ENCODE measurements around the gene USH2A.

USH2A gene

GRCh38 chr1:216422821-216423520, at the start of gene USH2A:
USH2A (minus strand) TSS chr1:216423448; CDS start chr1:216422336, 1,112 bp downstream.
- DNase-seq: no peak

GRCh38 chr1:216466162-216466801, 43.0 kb upstream of the USH2A start:
- no peak for DNase-seq

- no peak for DNase-seq
These were observed 41.2 kb upstream of the USH2A start for GRCh38 chr1:216464489-216464888.

GRCh38 chr1:216462066-216462775, 39.0 kb upstream of the USH2A start:
- no peak for DNase-seq

- no peak for DNase-seq
These were observed 38.2 kb upstream of the USH2A start for GRCh38 chr1:216461466-216461865.

- DNase-seq: no peak
These were observed 36.5 kb upstream of the USH2A start for GRCh38 chr1:216459651-216460207.

GRCh38 chr1:216458812-216459211, 35.6 kb upstream of the USH2A start:
- DNase-seq: no peak

GRCh38 chr1:216457356-216457755, 34.1 kb upstream of the USH2A start:
- DNase-seq: no peak

GRCh38 chr1:216456682-216457081, 33.4 kb upstream of the USH2A start:
- no peak for DNase-seq

- no peak for DNase-seq
These were observed 30.5 kb upstream of the USH2A start for GRCh38 chr1:216453777-216454176.

GRCh38 chr1:216450227-216450626, 27.0 kb upstream of the USH2A start:
- DNase-seq: no peak

- DNase-seq: no peak
These were observed 24.8 kb upstream of the USH2A start for GRCh38 chr1:216448011-216448510.

GRCh38 chr1:216437603-216438002, 14.4 kb upstream of the USH2A start:
- no peak for DNase-seq

- DNase-seq: no peak
These were observed 11.0 kb upstream of the USH2A start for GRCh38 chr1:216434232-216434631.

- no peak for DNase-seq
These were observed 9.9 kb upstream of the USH2A start for GRCh38 chr1:216433175-216433574.

- no peak for DNase-seq
These were observed 7.5 kb upstream of the USH2A start for GRCh38 chr1:216430744-216431143.

- DNase-seq: no peak
These were observed 2.3 kb upstream of the USH2A start for GRCh38 chr1:216425577-216425976.

- no peak for DNase-seq
These were observed 2.5 kb downstream of the USH2A start for GRCh38 chr1:216420746-216421145.

GRCh38 chr1:216420263-216420662, 3.0 kb downstream of the USH2A start:
- DNase-seq: no peak

GRCh38 chr1:216416488-216416887, 6.8 kb downstream of the USH2A start:
- DNase-seq: no peak

- DNase-seq: no peak
These were observed 13.2 kb downstream of the USH2A start for GRCh38 chr1:216410026-216410425.

GRCh38 chr1:216390956-216391355, 32.3 kb downstream of the USH2A start:
- no peak for DNase-seq

- no peak for DNase-seq
These were observed 33.5 kb downstream of the USH2A start for GRCh38 chr1:216389774-216390173.

GRCh38 chr1:216388558-216388957, 34.7 kb downstream of the USH2A start:
- no peak for DNase-seq

Data from CD4-positive, alpha-beta T cell treated with Interleukin-4 for 4 hours (primary cell).